ENCODE measurements around the gene HOXB5.

The HOXB5 gene

GRCh38 chr17:48624544-48625494, 31.2 kb upstream of the HOXB5 start:
- Histone ChIP-seq H3K9me2 (ENCODE audit: low read depth, low read length) (no peaks in the 10 kb centered on the region), H3K27ac (ENCODE audit: low read depth, low read length, poor library complexity, severe bottlenecking) (no peak overlapping the region), H3K4me3 (ENCODE audit: low read depth, low read length, poor library complexity, severe bottlenecking) (no peak overlapping the region), H3K79me2 (ENCODE audit: insufficient read depth, low read length) (no peaks in the 10 kb centered on the region), H4K20me1 (ENCODE audit: insufficient read depth, low read length) (no peaks in the 10 kb centered on the region), H3F3A (ENCODE audit: insufficient read depth, low read length) (no peaks in the 10 kb centered on the region), H3K4me1 (ENCODE audit: insufficient read depth, low read length, severe bottlenecking) (no peaks in the 10 kb centered on the region), H3K9ac (ENCODE audit: low read length) (no peak overlapping the region), H2AFZ (ENCODE audit: low read length) (no peak overlapping the region), H3K9me3 (ENCODE audit: low read length) (no peaks in the 10 kb centered on the region), H3K36me3 (ENCODE audit: insufficient read depth, low read length) (no peaks in the 10 kb centered on the region), H3K4me2 (ENCODE audit: low read length) (no peak overlapping the region), H3K27me3 (ENCODE audit: insufficient read depth, low read length) (no peaks in the 10 kb centered on the region)
- TF ChIP-seq CTCF (IDR thresholded peaks at IDR 0.05; ENCODE audit: low read length) (no peak), EZH2 (IDR thresholded peaks at IDR 0.05; ENCODE audit: borderline replicate concordance, low read length) (no peak)

GRCh38 chr17:48624118-48624517, 30.5 kb upstream of the HOXB5 start:
- TF ChIP-seq EZH2 (IDR thresholded peaks at IDR 0.05; ENCODE audit: borderline replicate concordance, low read length) (no peak), CTCF (IDR thresholded peaks at IDR 0.05; ENCODE audit: low read length) (no peak)
- no peak overlapping the region for H2AFZ ChIP-seq (ENCODE audit: low read length)
- no peaks in the 10 kb centered on the region for H3K4me1 ChIP-seq (ENCODE audit: insufficient read depth, low read length, severe bottlenecking)
- H3K9me3 ChIP-seq (ENCODE audit: low read length): no peaks in the 10 kb centered on the region
- H3F3A ChIP-seq (ENCODE audit: insufficient read depth, low read length): no peaks in the 10 kb centered on the region
- no peaks in the 10 kb centered on the region for H3K79me2 ChIP-seq (ENCODE audit: insufficient read depth, low read length)
- H3K4me3 ChIP-seq (ENCODE audit: low read depth, low read length, poor library complexity, severe bottlenecking): no peak overlapping the region
- no peak overlapping the region for H3K27ac ChIP-seq (ENCODE audit: low read depth, low read length, poor library complexity, severe bottlenecking)
- H3K9me2 ChIP-seq (ENCODE audit: low read depth, low read length): no peaks in the 10 kb centered on the region
- H3K36me3 ChIP-seq (ENCODE audit: insufficient read depth, low read length): no peaks in the 10 kb centered on the region
- no peaks in the 10 kb centered on the region for H4K20me1 ChIP-seq (ENCODE audit: insufficient read depth, low read length)
- H3K4me2 ChIP-seq (ENCODE audit: low read length): no peak overlapping the region
- H3K27me3 ChIP-seq (ENCODE audit: insufficient read depth, low read length): peaks cover under 1% of the 10 kb centered on the region; the same call in 1 of the 2 replicates
- no peak overlapping the region for H3K9ac ChIP-seq (ENCODE audit: low read length)

GRCh38 chr17:48623583-48623982, 30.0 kb upstream of the HOXB5 start:
- no peak overlapping the region for H3K9ac ChIP-seq (ENCODE audit: low read length)
- no peaks in the 10 kb centered on the region for H4K20me1 ChIP-seq (ENCODE audit: insufficient read depth, low read length)
- H3K4me3 ChIP-seq (ENCODE audit: low read depth, low read length, poor library complexity, severe bottlenecking): no peak overlapping the region
- no peaks in the 10 kb centered on the region for H3F3A ChIP-seq (ENCODE audit: insufficient read depth, low read length)
- no peaks in the 10 kb centered on the region for H3K9me3 ChIP-seq (ENCODE audit: low read length)
- H3K79me2 ChIP-seq (ENCODE audit: insufficient read depth, low read length): no peaks in the 10 kb centered on the region
- H3K36me3 ChIP-seq (ENCODE audit: insufficient read depth, low read length): no peaks in the 10 kb centered on the region
- no peaks in the 10 kb centered on the region for H3K4me1 ChIP-seq (ENCODE audit: insufficient read depth, low read length, severe bottlenecking)
- no peak overlapping the region for H3K27ac ChIP-seq (ENCODE audit: low read depth, low read length, poor library complexity, severe bottlenecking)
- H3K4me2 ChIP-seq (ENCODE audit: low read length): no peak overlapping the region
- no peak overlapping the region for H2AFZ ChIP-seq (ENCODE audit: low read length)
- no peak for TF ChIP-seq CTCF (IDR thresholded peaks at IDR 0.05; ENCODE audit: low read length)
- no peak for TF ChIP-seq EZH2 (IDR thresholded peaks at IDR 0.05; ENCODE audit: borderline replicate concordance, low read length)
- H3K9me2 ChIP-seq (ENCODE audit: low read depth, low read length): no peaks in the 10 kb centered on the region
- H3K27me3 ChIP-seq (ENCODE audit: insufficient read depth, low read length): peaks cover 4% of the 10 kb centered on the region; the same call in 1 of the 2 replicates
